ENCODE data around the gene STAU1.
"Not testable (repeated sequence)": the region's sequence is repeated elsewhere in the genome, so short reads cannot be mapped to it uniquely, and the experiment has no call there.

STAU1 gene

GRCh38 chr20:49170714-49171113 is 17.4 kb downstream of the STAU1 start:
- ChIA-PET CTCF (no interaction called here), POLR2A (no interaction called here)
- no peak for TF ChIP-seq FOXA1 (IDR thresholded peaks at IDR 0.05)
- TF ChIP-seq L3MBTL2 (conservative IDR thresholded peaks at IDR 0.05): no peak
- no peak for TF ChIP-seq TARDBP (IDR thresholded peaks at IDR 0.05)
- no peak for TF ChIP-seq LEF1 (IDR thresholded peaks at IDR 0.05; ENCODE audit: borderline replicate concordance)
- no peak for TF ChIP-seq PKNOX1 (IDR thresholded peaks at IDR 0.05)
- TF ChIP-seq SUZ12 (IDR thresholded peaks at IDR 0.05): no peak
- no peak for TF ChIP-seq BHLHE40 (IDR thresholded peaks at IDR 0.05; ENCODE audit: borderline replicate concordance)
- no peak for TF ChIP-seq ELF4 (IDR thresholded peaks at IDR 0.05)
- no peak for TF ChIP-seq CTBP1 (IDR thresholded peaks at IDR 0.05; ENCODE audit: borderline replicate concordance)
- no peak for TF ChIP-seq ZNF384 (IDR thresholded peaks at IDR 0.05)
- no peak for TF ChIP-seq SP1 (IDR thresholded peaks at IDR 0.05)
- no peak for TF ChIP-seq FOXM1 (IDR thresholded peaks at IDR 0.05; ENCODE audit: borderline replicate concordance)
- no peak for TF ChIP-seq HDGF (IDR thresholded peaks at IDR 0.05; ENCODE audit: borderline replicate concordance)
- TF ChIP-seq FOXK2 (IDR thresholded peaks at IDR 0.05): no peak
- TF ChIP-seq NFRKB (IDR thresholded peaks at IDR 0.05): no peak
- no peak for TF ChIP-seq ARNT (IDR thresholded peaks at IDR 0.05)
- DNase-seq (ENCODE audit: extremely low spot score): no peak

- TF ChIP-seq LEF1 (IDR thresholded peaks at IDR 0.05; ENCODE audit: borderline replicate concordance): no peak
- TF ChIP-seq FOXK2 (IDR thresholded peaks at IDR 0.05): no peak
- TF ChIP-seq FOXM1 (IDR thresholded peaks at IDR 0.05; ENCODE audit: borderline replicate concordance): no peak
- TF ChIP-seq ELF4 (IDR thresholded peaks at IDR 0.05): no peak
- no peak for TF ChIP-seq L3MBTL2 (conservative IDR thresholded peaks at IDR 0.05)
- no peak for TF ChIP-seq ZNF384 (IDR thresholded peaks at IDR 0.05)
- no peak for TF ChIP-seq FOXA1 (IDR thresholded peaks at IDR 0.05)
- no peak for TF ChIP-seq SUZ12 (IDR thresholded peaks at IDR 0.05)
- no peak for TF ChIP-seq ARNT (IDR thresholded peaks at IDR 0.05)
- TF ChIP-seq CTBP1 (IDR thresholded peaks at IDR 0.05; ENCODE audit: borderline replicate concordance): no peak
- no peak for TF ChIP-seq TARDBP (IDR thresholded peaks at IDR 0.05)
- TF ChIP-seq HDGF (IDR thresholded peaks at IDR 0.05; ENCODE audit: borderline replicate concordance): no peak
- CTCF ChIA-PET: no interaction called here
- POLR2A ChIA-PET: no interaction called here
- no peak for DNase-seq (ENCODE audit: extremely low spot score)
Measured at GRCh38 chr20:49169547-49169946, 18.6 kb downstream of the STAU1 start.

- CTCF ChIA-PET: interaction anchor here (0.6 kb wide), 1 partner anchor 48 kb away, joined by 3 read pairs; no protein-coding TSS in a partner anchor
- POLR2A ChIA-PET; DNase-seq (ENCODE audit: extremely low spot score): not testable (repeated sequence)
Measured at GRCh38 chr20:49168864-49169263, 19.3 kb downstream of the STAU1 start.

- CTCF ChIA-PET: no interaction called here
- no peak for DNase-seq (ENCODE audit: extremely low spot score)
- POLR2A ChIA-PET: no interaction called here
- TF ChIP-seq TARDBP (IDR thresholded peaks at IDR 0.05) (no peak), HDGF (IDR thresholded peaks at IDR 0.05; ENCODE audit: borderline replicate concordance) (no peak), SUZ12 (IDR thresholded peaks at IDR 0.05) (no peak), PKNOX1 (IDR thresholded peaks at IDR 0.05) (no peak), FOXA1 (IDR thresholded peaks at IDR 0.05) (no peak), CTBP1 (IDR thresholded peaks at IDR 0.05; ENCODE audit: borderline replicate concordance) (no peak), LEF1 (IDR thresholded peaks at IDR 0.05; ENCODE audit: borderline replicate concordance) (no peak), FOXM1 (IDR thresholded peaks at IDR 0.05; ENCODE audit: borderline replicate concordance) (no peak), BHLHE40 (IDR thresholded peaks at IDR 0.05; ENCODE audit: borderline replicate concordance) (no peak), SP1 (IDR thresholded peaks at IDR 0.05) (no peak), ARNT (IDR thresholded peaks at IDR 0.05) (no peak), ZNF384 (IDR thresholded peaks at IDR 0.05) (no peak), ELF4 (IDR thresholded peaks at IDR 0.05) (no peak), FOXK2 (IDR thresholded peaks at IDR 0.05) (no peak), L3MBTL2 (conservative IDR thresholded peaks at IDR 0.05) (no peak)
Measured at GRCh38 chr20:49167811-49168507, 20.2 kb downstream of the STAU1 start.

GRCh38 chr20:49166534-49167449 is 21.3 kb downstream of the STAU1 start:
- TF ChIP-seq NFRKB (IDR thresholded peaks at IDR 0.05) (no peak), CTBP1 (IDR thresholded peaks at IDR 0.05; ENCODE audit: borderline replicate concordance) (no peak), FOXM1 (IDR thresholded peaks at IDR 0.05; ENCODE audit: borderline replicate concordance) (no peak), FOXK2 (IDR thresholded peaks at IDR 0.05) (no peak), FOXA1 (IDR thresholded peaks at IDR 0.05) (no peak), SP1 (IDR thresholded peaks at IDR 0.05) (no peak), ZNF384 (IDR thresholded peaks at IDR 0.05) (no peak), LEF1 (IDR thresholded peaks at IDR 0.05; ENCODE audit: borderline replicate concordance) (no peak), ELF4 (IDR thresholded peaks at IDR 0.05) (no peak), ARNT (IDR thresholded peaks at IDR 0.05) (no peak), TARDBP (IDR thresholded peaks at IDR 0.05) (no peak), HDGF (IDR thresholded peaks at IDR 0.05; ENCODE audit: borderline replicate concordance) (no peak), BHLHE40 (IDR thresholded peaks at IDR 0.05; ENCODE audit: borderline replicate concordance) (no peak), PKNOX1 (IDR thresholded peaks at IDR 0.05) (no peak), SUZ12 (IDR thresholded peaks at IDR 0.05) (no peak), L3MBTL2 (conservative IDR thresholded peaks at IDR 0.05) (no peak)
- ChIA-PET POLR2A (no interaction called here), CTCF (interaction anchor here (0.6 kb wide), 1 partner anchor 20 kb away, joined by 3 read pairs; no protein-coding TSS in a partner anchor)
- DNase-seq (ENCODE audit: extremely low spot score): no peak

All from HEK293T (cell line).